Activated CD4-positive, alpha-beta T cell treated with anti-CD3 and anti-CD28 coated beads for 24 hours (primary cell): ENCODE measurements around the gene GPBAR1.
"Not testable (repeated sequence)": the region's sequence is repeated elsewhere in the genome, so short reads cannot be mapped to it uniquely, and the experiment has no call there.

ENCODE experiments used
- DNase-seq, 2 donors: peaks; one replicate each; pipeline ENCODE4 v3.0.0-alpha.2; 2020; ENCODE audit warnings: low read depth in 2 of 2

The GPBAR1 gene

DNA sequence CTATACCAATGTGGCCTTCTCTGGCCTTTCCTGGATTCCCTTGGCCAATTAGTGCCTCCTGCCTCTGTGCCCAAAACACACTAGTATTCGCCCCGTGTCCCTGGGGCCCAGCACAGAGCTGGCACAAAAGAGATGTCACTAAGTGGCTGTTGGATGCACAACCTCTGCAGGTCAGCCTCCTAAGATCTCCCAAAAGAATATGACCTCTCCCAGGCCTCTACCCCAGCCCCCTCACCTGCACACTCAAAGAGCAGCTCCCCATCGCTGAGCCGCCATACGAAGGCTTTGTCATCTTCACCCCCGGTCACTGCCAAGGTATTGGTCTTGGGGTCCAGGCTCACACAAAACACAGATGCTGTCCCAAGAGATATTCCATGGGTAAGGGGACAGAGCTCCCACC, 6.4 kb downstream of the GPBAR1 start:
- DNase-seq: no peak

DNA sequence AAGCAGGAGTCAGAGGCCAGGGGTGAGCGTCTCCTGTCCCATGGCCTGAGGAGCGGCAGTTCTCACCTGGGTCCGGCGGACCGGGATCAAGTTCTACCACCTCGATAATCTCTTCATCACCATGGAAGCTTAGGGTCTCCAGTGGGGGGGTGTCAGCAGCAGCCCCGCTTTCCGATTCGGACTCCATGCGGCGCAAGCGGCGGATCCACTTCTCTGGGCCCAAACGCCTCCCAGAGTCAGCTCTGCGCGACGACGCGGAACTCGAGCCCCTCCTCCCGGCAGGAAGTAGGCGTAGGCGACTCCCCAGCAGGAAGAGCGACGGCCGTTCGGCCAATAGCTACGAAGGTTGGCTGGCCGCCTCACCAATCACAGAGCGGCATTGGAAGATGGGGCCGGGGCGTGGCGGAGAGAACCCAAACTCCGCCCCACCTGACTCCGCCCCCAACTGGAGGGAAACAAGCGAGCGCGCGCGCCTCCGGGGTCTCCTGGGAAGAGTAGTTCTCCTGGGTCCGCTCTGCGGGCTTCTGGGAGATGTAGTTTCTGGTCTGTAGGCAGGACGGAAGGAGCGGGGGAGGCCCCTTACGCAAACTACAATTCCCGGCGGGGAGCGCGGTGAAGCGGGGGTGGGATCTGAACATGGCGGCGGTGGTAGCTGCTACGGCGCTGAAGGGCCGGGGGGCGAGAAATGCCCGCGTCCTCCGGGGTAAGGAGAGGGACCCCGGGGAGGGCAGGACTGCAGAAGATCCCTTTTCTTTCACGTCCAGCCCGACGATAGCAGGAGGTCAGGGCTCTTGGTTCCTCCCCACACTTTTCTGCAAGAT, 9.3 kb downstream of the GPBAR1 start, which contains the start of the genes AAMP and PNKD:
TSS of gene AAMP (minus strand) at position 238 of the 821 bp plus-strand sequence. CDS start at position 187, 51 bp downstream.
TSS of gene PNKD (plus strand) at position 620 of the 821 bp plus-strand sequence. CDS start at position 637, 17 bp downstream.
- peak; percentile 100 for DNase-seq

DNA sequence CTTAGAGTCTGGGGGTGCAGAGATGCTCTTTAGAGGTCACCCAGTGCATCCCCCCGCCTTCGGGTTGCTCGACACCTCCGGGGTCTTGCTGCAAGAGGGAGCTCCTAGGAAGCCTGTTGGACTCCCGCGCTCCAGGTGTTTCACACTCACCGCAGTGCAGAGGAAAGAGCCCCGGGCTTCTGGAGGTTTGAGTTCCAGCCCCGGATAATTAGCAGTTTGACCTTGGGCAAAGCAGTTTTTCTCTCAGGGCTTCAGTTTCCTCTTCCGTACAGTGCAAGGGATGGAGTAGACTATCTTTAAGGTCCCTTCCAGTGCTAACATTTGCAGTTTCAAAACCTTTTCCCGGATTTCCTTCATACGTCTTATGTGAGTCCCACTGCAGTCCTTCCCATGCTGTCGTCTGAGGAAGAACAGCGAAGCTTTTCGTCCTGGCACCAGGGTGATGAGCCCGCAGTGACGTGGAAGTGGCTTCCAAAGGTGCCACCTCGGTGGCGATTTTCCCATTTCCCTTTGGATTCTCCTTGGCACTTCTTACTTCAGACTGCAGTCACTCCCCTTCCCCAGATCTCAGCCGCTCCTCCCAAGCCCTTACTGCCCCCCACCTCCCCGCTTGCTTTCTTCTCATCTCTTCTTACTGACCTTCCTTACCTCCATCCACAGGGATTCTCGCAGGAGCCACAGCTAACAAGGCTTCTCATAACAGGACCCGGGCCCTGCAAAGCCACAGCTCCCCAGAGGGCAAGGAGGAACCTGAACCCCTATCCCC, 10.1 kb downstream of the GPBAR1 start:
- no peak for DNase-seq

DNA sequence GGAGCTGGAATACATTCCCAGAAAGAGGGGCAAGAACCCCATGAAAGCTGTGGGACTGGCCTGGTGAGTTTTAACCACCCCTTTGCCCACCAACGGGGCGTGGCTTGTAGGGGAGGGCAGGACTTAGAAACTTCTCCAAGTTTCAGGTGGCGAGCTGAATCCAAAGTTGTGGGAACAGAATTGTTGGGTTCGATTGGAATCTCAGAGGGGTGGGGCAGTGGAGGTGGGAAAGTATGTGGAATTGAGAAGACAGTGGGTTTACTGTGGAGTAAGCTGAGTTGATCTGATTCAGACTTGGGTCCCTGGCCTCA, 10.6 kb downstream of the GPBAR1 start:
- no peak for DNase-seq

DNA sequence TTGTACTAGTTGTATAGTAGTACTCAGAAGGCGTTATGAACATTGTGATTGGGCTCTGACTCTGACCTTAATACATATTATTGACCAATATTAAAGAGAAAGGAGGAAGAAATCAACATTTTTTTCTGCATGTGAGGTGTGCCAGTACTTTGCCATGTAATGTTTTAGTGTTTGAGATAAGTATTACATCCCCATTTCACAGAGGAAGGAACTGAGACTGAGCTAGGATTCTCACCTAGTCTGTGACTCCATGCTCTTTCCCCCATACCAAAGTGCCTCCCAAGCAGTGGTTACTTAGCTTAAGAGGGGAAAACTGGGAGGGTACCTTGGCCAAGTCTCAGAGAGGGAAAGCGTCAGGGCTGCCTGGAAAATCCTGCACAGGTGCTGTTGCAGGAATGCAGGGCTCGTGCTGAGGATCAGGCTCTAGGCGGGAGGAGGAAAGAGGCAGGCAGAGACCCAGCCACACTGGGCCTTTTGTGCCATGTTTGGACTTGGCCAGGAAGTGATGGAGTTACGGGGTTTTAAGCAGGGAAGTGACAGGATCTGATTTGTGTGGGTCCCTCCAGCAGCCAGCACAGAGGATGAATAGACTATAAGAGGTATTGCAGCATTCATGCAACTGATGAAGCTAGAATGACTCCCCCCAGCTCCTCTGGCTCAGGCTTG, 11.2 kb downstream of the GPBAR1 start:
- no peak for DNase-seq

DNA sequence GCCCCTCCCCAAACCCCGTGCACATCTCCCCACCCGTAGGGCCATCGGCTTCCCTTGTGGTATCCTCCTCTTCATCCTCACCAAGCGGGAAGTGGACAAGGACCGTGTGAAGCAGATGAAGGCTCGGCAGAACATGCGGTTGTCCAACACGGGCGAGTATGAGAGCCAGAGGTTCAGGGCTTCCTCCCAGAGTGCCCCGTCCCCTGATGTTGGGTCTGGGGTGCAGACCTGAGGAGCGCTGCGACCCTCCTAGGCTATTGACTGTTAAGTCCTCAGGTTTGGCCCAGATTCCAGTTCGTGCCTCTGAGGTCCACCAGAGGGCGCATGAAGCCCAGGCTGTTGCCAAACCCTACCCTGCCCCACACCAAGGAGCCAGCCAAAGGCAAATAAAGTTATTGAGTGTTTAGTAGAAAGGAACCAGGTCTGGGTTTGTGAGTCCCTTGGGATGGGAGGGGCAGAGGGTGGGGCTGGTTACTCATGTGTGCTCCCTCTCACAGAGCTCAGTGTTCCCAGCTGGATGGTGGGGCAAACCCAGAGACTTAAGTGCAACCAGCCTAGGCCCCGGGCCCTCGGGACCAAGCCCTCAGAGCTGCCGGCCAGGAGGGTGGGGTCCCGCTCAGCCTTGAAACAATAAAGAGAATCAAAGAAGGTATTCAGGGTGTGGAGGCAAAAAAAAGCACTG, 11.9 kb downstream of the GPBAR1 start:
- peak; percentile 64 to 74 for DNase-seq

DNA sequence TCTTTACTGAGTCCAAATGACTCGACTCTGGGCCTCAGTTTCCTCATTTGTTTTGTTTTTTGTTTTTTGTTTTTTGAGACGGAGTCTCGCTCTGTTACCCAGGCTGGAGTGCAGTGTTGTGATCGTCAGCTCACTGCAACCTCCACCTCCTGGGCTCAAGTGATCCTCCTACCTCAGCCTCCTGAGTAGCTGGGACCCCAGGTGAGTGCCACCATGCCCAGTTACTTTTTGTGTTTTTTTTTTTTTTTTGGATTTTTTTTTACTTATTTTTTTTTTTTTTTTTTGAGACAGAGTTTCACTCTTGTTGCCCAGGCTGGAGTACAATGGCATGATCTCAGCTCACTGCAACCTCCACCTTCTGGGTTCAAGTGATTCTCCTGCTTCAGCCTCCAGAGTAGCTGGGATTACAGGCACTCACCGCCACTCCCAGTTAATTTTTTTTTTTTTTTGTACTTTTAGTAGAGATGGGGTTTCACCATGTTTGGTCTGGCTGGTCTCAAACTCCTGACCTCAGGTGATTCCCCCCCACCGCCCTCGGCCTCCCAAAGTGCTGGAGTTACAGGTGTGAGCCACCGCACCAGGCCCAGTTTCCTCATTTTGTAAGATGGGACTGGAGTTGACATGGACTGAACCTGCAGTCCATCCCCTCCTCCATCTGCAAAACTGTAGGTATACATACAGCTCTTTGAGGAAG, 12.5 kb downstream of the GPBAR1 start:
- not testable (repeated sequence) for DNase-seq

DNA sequence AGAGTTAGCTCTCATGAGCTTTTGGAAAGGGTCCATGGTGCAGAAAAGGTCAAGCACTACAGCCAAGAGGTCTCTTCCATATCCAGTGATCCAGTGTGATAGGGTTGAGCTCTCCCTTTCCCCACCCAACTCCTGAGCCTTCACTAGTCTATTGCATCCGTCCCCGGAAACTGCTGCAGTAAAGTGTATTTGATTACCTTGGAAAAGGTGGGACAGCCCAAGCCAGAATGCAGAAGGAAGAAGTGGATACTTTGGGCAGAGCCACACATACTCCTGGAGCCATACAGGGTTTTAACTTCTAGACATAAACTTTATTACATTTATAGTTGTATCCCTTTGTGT, 13.1 kb downstream of the GPBAR1 start:
- DNase-seq: no peak

DNA sequence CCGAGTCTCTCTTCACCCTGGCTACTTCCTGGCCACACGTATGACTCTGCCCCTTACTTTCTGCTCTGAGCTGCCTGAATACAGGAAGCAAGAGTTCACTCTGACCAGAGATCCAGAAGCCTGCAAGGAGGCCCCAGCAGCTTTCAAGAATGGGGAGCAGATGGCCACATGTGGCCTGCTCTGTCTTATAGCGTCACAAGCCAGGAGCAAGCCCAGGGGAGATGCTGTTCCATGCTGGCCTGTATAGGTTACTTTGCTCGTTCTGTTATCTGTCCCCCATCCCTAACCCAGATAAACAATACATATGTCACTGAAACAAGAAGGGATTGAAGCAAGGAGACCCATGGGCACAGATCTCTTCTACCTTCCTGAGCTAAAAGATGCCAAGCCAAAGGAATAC, 13.8 kb downstream of the GPBAR1 start:
- no peak for DNase-seq

DNA sequence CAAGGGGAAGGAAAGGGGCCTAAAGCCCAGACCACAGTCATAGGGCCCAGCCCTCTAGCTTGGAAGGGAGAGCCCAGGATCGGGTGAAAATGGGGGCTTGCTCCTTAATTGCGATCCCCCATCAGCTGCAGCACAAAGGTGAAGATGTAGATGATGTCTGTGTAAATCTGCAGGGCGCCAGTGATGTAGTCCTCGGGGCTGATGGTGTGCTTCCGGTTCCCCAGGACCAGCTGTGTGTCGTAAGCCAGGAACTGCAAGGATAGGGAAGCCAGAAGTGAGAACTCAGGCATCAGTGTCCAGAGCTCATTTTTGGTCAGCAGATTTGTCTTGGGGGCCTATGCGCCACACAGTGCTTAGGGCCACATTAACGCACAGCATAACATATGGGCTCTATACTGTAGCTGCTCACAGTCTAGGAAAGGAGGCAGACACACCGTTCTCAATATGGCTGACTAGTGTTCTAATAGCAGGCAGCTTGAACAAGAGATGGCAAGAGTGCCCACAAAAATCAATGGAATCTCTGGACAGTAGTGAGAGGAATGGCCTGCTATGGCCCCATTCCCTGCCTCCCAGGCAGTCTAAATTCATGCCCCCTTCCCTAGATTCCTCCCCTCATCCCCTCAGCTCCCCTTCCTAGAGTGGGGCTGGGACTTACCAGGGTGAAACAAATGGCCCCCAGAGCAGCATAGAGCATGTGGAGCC, 14.7 kb downstream of the GPBAR1 start:
- no peak for DNase-seq

DNA sequence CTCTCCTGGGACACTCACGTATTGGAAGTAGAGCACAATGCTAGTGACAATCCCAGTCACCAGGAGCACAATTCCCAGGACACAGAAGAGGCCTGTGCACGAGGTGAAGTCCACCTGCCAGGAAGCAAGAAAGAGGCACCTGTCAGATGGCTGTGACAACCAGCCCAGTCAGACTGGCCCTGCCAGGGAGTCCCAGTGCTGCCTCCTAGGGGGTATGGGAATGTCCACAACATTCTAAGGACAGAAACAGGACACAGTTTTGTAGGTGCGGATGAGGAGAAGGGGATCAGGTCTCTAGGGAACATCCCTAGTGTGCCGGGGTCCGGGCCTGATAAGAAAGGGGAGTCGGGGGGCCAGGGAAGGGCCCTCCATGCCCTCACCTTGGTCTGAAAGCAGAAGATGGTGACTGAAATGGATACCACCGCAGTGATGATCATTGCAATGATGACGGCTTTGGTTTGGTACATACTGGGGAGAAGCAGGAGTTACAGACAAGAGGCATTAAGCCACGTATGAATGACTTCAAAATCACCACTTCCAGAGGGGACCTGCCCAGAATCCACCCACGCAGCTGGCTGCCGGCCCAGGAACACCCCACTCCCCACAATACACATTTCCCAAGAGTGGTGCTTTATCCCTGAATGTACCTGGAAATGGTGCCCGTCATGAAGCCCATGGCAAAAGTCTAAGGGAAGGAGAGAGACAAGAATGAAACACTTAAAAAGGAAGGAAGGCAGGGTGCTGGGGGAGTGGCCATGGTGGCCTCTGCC, 16.4 kb downstream of the GPBAR1 start:
- DNase-seq: no peak

DNA sequence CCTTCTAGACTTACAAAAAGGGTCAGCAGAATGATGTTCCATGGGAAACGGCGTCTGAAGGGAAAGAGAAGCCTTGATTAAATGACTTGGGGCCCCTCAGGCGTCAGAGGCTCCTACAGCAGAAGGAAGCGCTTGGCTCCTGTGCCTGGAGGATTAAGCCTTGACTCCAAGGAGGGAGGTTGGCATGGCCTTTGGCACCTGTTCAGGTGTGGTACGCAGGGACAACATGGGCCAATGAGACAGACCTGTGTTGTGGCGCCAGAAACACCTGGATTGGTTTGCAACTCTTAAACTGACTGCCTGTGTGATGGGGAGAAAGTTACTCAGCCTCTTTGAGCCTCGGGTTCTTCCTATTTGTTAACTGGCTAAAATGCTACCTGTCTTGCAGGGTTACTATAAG, 17.1 kb downstream of the GPBAR1 start:
- no peak for DNase-seq

DNA sequence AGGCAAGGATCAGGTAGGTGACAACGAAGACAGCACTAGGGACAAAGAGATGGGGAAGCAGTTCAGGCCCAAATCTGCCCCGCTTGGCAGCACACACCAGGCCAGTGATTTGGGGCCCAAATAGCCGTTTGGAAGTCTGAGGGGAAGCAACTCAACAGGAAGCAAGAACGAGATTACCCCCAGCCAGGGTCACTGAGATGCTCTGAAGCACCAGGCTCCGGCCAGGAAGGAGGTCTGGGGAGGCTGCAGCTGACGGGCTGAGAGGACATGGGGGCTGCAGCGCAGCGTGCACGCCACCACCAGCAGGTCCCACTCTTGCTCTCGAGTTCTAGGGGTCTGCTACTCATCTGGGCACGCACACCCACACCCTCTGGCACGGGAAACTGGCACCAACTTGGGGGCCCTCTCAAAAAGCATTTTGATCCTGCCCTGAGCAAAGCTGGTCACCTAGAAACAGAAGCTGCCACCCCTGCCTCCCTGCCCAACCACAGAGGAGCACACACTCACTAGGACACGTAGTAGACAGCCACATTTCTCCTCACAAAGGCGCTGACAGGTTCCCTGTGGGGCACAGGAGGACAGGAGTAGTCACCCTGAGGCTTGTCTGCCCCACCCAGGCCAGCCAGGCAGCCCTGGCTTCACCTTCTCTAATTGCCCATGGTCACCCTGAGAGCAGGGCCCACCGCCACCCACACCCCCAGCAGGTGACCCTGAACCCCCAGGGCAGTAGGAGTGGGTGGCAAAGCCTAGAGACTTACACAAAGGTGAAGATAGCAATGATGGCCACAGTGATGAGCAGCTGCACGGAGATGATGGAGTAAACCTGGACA, 17.9 kb downstream of the GPBAR1 start:
- DNase-seq: no peak

DNA sequence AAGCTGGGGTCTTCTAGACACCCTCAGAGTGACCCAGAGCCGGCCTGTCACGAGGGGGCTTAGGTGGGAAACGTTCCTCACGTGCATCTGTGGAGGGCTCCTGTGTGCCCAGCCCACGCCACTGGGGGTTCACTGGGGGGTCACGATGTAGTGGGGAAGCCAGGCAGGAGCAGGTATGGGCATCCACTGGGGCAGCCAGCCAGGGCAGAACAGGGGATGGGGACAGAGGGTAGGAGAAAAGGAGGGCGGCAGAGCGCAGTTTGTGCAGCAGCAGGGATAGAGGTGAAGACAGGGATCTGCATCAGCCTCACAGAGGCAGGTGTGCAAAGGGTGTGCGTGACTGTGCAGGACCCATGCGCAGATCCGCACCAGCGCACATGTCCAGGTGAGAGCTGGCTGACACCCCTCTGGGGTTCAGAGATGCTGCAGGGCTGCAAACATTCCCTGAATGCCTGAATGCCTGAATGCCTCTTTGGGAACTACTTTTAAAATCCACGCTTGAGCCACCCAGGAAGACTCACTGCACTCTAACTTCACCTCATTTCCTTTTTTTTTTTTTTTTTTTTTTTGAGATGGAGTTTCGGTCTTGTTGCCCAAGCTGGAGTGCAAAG, 19.6 kb downstream of the GPBAR1 start:
- DNase-seq: no peak

DNA sequence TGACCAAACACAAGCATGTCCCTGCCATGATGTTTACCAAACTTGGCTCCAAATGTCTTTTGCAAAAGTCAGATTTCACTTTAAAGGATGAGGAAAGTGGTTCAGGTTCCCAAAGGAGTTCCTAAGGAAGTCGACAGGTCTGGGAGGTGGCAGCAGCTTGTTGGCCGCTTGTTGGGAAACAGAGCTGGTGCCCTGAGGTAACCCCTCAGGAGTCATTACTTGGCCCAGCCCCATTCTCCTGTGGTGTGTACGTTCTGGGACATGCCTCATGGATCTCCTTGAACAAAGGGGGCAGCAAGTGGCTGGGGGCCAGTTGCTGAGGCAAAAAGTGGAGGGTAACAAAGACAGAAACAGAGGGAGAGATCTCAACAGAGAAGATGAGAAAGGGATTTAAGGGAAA, 20.6 kb downstream of the GPBAR1 start:
- no peak for DNase-seq

DNA sequence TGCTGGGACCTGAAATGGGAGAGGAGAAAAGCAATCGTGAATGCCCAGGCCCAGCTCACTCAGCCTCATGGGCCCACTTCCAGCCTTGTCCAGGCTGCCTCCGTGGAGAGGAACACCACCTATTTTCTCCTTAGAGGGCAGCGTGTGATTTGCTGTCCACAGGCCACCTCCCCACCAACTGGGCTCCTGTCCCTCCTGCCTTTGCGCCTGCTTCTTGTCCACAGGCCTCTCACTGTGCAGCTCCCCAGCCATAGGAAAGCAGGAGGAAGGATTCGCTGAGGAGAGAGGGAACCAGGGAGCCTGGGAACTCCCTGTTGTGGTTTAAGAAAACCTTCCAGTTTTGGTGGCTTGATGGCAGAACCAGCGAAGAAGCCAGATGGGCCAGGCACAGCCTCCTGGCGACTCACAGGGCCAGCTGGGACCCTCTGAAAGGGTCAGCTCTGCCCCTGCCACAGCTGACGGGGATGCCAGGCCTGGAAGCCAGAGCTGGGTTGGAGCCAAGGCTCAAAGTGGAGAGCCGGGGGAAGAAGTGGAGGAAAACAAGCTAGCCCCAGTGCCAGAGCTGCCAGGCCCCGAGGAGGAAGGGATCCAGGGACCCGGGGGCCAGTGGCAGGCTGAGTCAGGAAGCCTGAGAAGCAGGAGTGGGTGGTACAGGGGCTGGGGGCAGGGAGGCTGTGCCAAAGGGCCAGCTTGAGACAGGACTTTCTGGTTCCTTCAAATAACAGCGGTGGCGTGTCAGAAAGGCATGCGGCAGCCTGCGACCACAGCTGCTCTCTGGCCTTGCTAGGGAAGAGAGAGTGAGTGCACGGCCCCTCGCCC, 21.6 kb downstream of the GPBAR1 start:
- no peak for DNase-seq

DNA sequence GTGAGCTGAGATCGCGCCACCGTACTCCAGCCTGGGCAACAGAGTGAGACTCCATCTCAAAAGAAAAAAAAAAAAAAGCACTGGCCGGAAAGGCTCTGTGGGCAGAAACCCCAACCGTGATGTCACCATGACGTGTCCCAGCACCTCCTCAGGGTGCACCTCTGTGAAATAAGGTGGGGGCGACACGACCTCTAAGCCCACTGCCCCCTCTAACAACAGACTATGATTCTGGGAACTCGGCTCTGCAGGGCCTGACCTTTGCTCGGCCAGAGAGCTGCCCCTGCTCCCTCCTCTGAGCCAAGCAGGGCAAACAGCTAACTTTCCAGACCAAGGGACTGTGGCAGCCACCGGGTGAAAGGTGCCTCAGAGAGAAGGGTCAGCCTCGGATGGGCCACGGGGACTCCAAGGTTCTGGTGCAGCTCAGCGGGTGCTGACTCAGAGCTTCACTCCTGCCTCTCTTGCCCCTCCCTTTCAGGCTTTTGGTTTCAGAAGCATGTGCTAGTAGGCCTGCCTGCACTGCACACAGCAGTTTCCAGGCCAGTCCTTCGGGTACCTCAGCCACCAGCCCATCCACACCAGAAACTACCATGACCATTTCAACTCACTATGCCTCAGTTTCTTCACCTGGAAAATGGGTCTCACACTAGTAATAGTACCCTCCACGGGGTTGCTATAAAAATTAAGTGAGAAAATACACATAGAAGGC, 23.4 kb downstream of the GPBAR1 start:
- peak; percentile 41 to 53 for DNase-seq
